ENCODE results near the gene GPRC6A.

Gene GPRC6A

GRCh38 chr6:116773886-116774285 is 55.0 kb downstream of the GPRC6A start:
- Histone ChIP-seq H3K4me3 (ENCODE audit: low read length) (no peak overlapping the region), H3F3A (ENCODE audit: control insufficient read depth, insufficient read depth) (no peaks in the 10 kb centered on the region), H3K9me2 (replicated peaks; ENCODE audit: control insufficient read depth, low read length) (no peaks in the 10 kb centered on the region), H3K4me1 (ENCODE audit: control insufficient read depth, low read length) (no peaks in the 10 kb centered on the region), H3K36me3 (ENCODE audit: control insufficient read depth, low read length) (no peaks in the 10 kb centered on the region), H3K79me2 (ENCODE audit: control insufficient read depth, low read length) (no peaks in the 10 kb centered on the region), H3K27me3 (ENCODE audit: control insufficient read depth, low read length) (0 out of 2 replicates have a peak, but pooled peaks cover 2% of the 10 kb centered on the region), H4K20me1 (ENCODE audit: control insufficient read depth, insufficient read depth, low read depth, low read length) (no peaks in the 10 kb centered on the region), H3K9me3 (ENCODE audit: control insufficient read depth, insufficient read depth, low read length) (no peaks in the 10 kb centered on the region), H3K4me2 (ENCODE audit: low read length) (no peak overlapping the region), H3K27ac (ENCODE audit: low read depth, low read length) (no peak overlapping the region)
- no peak for TF ChIP-seq CTCF (IDR thresholded peaks at IDR 0.05; ENCODE audit: low read depth, low read length, poor library complexity, severe bottlenecking)
- no peak for TF ChIP-seq EZH2phosphoT487 (IDR thresholded peaks at IDR 0.05; ENCODE audit: borderline replicate concordance, low read length)

- Histone ChIP-seq H3K27me3 (ENCODE audit: control insufficient read depth, low read length) (0 out of 2 replicates have a peak, but pooled peaks cover 2% of the 10 kb centered on the region), H3K4me1 (ENCODE audit: control insufficient read depth, low read length) (no peaks in the 10 kb centered on the region), H3K4me3 (ENCODE audit: low read length) (no peak overlapping the region), H4K20me1 (ENCODE audit: control insufficient read depth, insufficient read depth, low read depth, low read length) (no peaks in the 10 kb centered on the region), H3K36me3 (ENCODE audit: control insufficient read depth, low read length) (no peaks in the 10 kb centered on the region), H3K27ac (ENCODE audit: low read depth, low read length) (no peak overlapping the region), H3K9me2 (replicated peaks; ENCODE audit: control insufficient read depth, low read length) (no peaks in the 10 kb centered on the region), H3K9me3 (ENCODE audit: control insufficient read depth, insufficient read depth, low read length) (no peaks in the 10 kb centered on the region), H3K4me2 (ENCODE audit: low read length) (no peak overlapping the region), H3F3A (ENCODE audit: control insufficient read depth, insufficient read depth) (no peaks in the 10 kb centered on the region), H3K79me2 (ENCODE audit: control insufficient read depth, low read length) (no peaks in the 10 kb centered on the region)
- TF ChIP-seq CTCF (IDR thresholded peaks at IDR 0.05; ENCODE audit: low read depth, low read length, poor library complexity, severe bottlenecking) (no peak), EZH2phosphoT487 (IDR thresholded peaks at IDR 0.05; ENCODE audit: borderline replicate concordance, low read length) (no peak)
Measured at GRCh38 chr6:116772450-116772849, 56.4 kb downstream of the GPRC6A start.

DNA sequence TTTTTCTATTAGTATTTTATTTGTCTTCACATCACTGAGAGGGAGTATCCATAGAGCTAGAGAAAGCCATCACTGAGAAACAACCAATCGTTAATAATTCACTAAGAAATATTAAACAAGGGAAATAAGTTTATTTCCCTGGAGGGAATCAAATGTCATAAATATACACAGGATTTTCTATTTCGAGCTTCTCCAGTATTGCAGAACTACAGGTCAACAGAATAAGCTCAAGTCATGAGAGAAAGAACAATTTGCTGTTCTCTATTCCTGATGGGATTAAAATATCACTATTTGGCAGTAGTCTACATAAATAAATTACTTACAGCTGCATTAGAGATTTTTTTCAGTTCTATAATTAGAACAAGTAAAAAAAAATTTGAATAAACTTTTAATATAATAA is 61.2 kb downstream of the GPRC6A start:
- H4K20me1 ChIP-seq (ENCODE audit: control insufficient read depth, insufficient read depth, low read depth, low read length) = no peaks in the 10 kb centered on the region
- H3K4me2 ChIP-seq (ENCODE audit: low read length) = no peak overlapping the region
- no peaks in the 10 kb centered on the region for H3K79me2 ChIP-seq (ENCODE audit: control insufficient read depth, low read length)
- no peaks in the 10 kb centered on the region for H3K9me2 ChIP-seq (replicated peaks; ENCODE audit: control insufficient read depth, low read length)
- no peaks in the 10 kb centered on the region for H3F3A ChIP-seq (ENCODE audit: control insufficient read depth, insufficient read depth)
- no peaks in the 10 kb centered on the region for H3K27me3 ChIP-seq (ENCODE audit: control insufficient read depth, low read length)
- H3K4me1 ChIP-seq (ENCODE audit: control insufficient read depth, low read length) = no peaks in the 10 kb centered on the region
- no peaks in the 10 kb centered on the region for H3K36me3 ChIP-seq (ENCODE audit: control insufficient read depth, low read length)
- no peaks in the 10 kb centered on the region for H3K9me3 ChIP-seq (ENCODE audit: control insufficient read depth, insufficient read depth, low read length)
- H3K27ac ChIP-seq (ENCODE audit: low read depth, low read length) = no peak overlapping the region
- TF ChIP-seq CTCF (IDR thresholded peaks at IDR 0.05; ENCODE audit: low read depth, low read length, poor library complexity, severe bottlenecking) = no peak
- TF ChIP-seq EZH2phosphoT487 (IDR thresholded peaks at IDR 0.05; ENCODE audit: borderline replicate concordance, low read length) = no peak
- no peak overlapping the region for H3K4me3 ChIP-seq (ENCODE audit: low read length)
